GM18520 (cell line): Measurements from ENCODE around the gene WIZ.
"Not testable (repeated sequence)": the region's sequence is repeated elsewhere in the genome, so short reads cannot be mapped to it uniquely, and the experiment has no call there.

Source experiments
- ATAC-seq: cut with Tn5 transposase; IDR thresholded peaks from one replicate; pipeline ENCODE4 v1.9.1; 2021; ENCODE audit not compliant: unreplicated experiment

The WIZ gene, protein sequence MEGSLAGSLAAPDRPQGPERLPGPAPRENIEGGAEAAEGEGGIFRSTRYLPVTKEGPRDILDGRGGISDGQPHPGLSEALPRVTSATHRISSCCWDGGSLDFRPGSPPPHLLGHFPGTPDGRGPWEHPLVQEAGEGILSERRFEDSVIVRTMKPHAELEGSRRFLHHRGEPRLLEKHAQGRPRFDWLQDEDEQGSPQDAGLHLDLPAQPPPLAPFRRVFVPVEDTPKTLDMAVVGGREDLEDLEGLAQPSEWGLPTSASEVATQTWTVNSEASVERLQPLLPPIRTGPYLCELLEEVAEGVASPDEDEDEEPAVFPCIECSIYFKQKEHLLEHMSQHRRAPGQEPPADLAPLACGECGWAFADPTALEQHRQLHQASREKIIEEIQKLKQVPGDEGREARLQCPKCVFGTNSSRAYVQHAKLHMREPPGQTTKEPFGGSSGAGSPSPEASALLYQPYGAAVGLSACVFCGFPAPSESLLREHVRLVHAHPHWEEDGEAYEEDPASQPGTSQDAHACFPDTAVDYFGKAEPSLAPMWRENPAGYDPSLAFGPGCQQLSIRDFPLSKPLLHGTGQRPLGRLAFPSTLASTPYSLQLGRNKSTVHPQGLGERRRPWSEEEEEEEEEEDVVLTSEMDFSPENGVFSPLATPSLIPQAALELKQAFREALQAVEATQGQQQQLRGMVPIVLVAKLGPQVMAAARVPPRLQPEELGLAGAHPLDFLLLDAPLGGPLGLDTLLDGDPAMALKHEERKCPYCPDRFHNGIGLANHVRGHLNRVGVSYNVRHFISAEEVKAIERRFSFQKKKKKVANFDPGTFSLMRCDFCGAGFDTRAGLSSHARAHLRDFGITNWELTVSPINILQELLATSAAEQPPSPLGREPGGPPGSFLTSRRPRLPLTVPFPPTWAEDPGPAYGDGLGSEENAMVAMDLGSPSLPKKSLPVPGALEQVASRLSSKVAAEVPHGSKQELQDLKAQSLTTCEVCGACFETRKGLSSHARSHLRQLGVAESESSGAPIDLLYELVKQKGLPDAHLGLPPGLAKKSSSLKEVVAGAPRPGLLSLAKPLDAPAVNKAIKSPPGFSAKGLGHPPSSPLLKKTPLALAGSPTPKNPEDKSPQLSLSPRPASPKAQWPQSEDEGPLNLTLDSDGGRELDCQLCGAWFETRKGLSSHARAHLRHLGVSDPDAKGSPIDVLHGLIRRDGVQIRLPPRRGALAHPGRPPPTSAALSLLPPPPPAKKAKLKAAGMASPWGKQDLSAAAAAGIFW (N-terminal part only)

DNA sequence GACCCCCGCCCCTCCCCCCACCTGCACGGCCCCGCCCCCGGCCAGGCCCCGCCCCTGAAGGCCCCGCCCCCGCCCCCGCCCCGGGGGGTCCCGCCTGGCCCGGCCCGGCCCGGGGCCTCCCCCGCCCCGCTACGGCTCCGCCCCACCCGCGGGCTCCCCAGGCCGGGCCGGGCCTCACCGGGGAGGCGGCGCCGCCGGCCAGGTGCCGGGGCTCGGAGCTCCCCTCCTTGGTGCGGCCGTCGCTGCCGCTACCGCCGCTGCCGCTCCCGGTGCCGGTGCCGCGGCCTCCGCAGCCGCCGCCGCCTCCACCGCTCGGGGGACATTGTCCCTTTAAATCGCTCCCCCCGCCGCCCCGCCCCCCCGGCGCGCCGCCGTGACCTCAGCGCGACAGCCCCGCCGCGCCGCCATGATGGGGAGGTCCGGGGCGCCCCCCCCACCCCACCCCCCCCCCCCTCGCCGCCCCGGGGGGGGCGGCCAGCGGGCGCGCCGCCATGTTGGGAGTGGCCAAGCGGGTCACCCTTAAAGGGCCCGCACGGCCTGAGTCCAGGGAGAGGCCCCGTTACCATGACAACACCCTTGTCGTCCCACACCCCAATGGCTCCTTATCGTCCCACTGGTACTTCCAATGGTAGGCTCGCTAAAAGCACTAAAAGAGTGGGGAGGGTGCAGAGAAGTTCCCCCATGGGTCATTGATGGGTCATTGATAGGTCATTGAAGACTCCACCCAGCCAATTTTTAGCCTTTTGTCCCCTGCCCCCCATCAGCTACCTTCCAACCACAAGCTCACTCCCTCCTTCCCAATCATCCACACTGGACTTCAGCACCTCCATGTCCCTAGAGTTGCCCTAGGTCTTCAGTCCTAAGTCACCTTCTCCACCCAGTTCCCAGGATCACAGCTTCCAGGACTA is at the start of gene WIZ:
Gene WIZ (minus strand): TSS at position 337 of the 908 bp plus-strand sequence. CDS start 1,649 bp downstream, outside the sequence.
- ATAC-seq, result no peak

DNA sequence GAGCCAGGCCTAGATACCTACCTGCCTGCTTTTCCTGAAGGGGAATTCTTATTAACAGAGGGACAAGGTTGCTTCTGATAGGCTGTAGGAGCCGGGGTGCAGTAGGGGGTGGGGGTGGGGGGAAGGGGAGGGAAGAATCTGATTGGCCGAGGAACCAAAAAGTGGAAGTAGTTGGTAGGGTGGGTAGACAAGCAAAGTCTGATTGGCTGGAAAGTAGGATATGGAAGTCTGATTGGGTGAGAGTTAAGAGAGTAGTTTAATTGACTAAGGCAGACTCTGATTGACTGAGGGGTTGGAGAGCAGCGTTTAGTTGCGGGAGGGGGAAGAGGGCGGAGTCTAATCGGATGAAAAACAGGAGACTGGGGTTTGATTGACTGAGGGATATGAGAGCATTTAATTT is 49.2 kb upstream of the WIZ start:
- no peak for ATAC-seq

DNA sequence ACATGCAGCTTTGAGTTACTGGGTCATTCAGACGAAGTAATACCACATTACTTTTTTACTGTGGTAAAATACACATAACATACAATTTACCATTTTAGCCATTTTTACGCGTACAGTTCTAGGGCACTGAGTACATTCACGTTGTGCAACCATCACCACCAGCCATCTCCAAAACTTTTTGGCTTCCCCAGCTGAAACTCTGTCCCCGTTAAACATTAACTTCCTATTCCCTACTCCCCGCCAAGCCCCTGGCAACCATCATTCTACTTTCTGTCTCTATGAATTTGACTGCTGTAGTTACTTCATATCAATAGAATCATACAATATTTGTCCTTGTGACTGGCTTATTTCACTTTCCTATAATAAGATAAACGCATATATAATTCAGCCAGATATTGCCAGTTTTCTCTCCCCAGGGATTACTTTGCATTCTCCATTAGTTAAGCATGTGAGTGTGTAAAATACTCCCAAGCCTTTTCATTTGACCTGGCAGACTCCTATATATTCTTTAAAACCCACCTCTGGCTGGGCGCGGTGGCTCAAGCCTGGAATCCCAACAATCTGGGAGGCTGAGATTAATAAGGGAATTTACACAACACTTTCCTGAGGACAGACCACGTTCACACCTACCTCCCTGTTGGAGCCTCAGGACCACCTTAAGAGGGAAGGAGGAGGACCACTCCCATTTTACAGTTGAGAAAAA is 48.6 kb upstream of the WIZ start:
- ATAC-seq, result no peak

DNA sequence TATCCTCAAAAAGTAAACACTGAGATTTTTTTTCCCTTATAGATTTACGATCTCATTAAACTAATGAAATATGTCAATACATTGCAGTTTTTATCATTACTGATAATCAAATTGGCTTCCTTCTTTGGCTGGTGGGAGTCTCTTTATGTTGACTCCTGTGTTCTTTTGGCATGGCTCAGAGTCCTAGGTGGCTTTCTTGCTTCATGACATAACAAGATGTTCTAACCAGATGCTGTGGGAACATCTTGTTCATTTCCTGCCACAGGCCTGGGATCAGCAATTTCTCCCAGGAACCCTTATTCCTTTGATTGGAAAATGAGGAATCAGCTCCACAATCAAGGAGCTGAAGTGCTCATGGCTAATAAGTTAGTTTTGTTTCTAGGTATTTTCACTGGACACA is 45.4 kb upstream of the WIZ start:
- no peak for ATAC-seq

DNA sequence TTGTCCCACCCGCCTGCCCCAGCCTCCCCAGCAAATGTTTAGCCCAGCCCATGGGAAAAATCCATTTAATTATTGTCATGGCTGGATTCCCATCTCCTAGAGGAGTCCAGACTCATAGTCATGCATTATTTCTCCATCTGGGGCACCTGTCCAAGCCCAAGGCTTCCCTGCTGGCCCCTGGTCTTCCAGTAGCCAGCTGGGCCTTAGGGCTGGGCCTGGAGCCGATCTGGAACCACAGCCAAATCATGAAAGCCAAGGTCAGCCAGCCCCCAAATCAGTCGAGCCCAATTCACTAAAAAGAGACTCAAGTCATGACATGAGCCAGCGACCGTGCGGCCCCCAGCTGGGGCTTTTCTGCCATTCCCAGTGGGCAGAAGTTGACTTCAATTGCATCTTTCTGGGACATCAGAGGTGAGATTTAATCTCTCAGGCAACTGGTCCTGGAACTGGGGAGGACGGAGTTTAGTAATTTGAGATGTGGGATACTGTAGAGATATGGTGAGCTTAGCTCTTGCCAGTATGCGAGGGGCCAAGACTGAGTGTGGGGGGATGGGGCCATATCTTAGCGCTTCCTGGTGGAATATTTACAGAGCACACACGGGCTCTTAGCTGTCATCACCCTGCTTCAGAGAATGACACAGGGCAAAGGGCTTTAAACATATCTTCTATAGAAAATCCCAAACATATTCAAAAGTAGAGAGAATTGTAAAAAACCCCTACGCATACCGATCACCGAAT is 38.9 kb upstream of the WIZ start:
- ATAC-seq, result no peak

DNA sequence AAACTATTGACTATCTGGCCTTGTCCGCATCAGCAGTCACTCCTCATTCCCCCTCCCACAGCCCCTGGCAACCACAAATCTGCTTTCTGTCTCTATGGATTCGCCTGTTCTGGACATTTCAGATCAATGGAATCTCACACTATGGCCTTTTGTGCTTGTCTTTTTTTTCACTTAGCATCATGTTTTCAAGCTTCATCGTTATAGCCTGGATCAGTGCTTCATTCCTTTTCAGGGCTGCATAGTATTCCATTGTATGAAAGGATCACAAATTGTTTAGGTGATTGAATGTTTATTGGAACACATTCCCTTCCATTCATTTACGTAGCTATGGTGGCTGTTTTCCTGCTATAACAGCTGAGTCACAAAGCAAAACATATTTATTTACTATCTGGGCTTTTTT is 37.3 kb upstream of the WIZ start:
- ATAC-seq, result no peak

DNA sequence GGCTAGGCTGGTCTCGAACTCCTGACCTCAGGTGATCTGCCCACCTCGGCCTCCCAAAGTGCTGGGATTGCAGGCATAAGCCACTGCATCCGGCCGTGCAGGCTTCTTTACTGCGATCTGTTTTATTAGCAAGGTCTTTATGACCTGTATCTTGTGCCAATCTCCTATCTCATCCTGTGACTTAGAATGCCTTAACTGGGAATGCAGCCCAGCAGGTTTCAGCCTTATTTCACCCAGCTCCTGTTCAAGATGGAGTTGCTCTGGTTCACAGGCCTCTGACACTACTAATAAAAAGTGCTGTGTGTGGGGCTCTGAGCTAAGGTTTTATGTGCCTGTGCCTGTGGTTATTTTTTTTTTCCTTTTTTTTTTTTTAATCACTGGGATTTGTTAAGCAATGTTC is 36.0 kb upstream of the WIZ start:
- not testable (repeated sequence) for ATAC-seq

DNA sequence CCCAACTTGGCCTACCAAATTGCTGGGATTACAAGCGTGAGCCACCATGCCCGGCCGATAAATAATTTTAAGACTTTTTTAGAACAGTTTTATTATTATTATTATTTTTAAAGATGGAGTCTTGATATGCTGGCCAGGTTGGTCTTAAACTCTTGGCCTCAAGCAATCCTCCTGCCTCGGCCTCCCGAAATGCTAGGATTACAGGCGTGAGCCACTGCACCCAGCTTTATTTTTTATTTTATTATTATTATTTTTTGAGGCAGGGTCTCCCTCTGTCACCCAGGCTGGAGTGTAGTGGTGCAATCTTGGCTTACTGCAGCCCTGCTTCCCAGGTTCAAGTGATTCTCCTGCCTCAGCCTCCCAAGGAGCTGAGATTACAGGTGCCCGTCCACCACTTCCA is 31.2 kb upstream of the WIZ start:
- ATAC-seq, result not testable (repeated sequence)

DNA sequence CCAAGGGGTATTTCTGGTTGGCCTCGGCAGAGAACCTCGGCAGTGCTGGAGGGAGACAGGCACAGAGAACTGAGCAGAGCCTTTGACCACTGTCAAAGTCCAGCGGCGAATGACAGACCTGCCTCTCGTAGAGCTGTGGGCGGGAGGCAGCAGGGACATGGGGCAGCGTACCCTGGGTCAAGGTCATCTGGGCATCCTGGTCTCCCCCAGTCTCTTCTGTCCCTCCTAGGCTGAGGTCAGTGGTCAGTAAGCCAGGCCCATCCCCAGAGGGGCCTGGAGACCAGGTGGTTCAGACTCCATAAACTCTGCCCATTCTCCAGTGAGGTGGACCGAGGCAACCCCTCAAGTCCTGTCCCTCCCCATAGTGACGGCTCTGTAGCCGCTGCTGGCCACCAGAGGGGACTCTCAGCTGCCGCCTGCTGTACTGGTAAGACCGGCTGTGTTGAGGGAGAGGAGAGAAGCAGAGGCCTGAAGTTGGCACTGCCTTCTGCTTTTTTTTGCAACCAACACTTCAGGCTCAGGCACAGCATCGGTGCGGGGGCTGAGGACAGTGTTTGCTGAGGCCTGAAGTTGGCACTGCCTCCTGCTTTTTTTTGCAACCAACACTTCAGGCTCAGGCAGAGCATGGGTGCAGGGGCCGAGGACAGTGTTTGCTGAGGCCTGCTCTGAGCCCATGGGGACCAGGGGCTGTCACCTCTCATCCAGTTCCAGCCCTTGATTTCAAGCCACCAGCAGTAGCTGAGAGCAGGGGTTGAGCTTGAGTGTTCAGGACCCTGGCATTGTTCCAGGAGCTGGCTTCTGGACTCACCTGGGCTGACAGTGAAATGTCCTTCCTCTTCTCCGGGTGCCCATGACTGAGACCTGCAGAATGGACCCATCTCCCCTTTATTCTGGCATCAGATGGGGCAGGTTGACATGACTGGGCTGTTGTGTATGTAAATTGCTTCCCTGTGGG is 29.9 kb upstream of the WIZ start, which contains the start of gene PGLYRP2:
Gene PGLYRP2 (minus strand): TSS at position 111 of the 955 bp plus-strand sequence. CDS start 130 bp downstream, outside the sequence.
- ATAC-seq, result no peak

DNA sequence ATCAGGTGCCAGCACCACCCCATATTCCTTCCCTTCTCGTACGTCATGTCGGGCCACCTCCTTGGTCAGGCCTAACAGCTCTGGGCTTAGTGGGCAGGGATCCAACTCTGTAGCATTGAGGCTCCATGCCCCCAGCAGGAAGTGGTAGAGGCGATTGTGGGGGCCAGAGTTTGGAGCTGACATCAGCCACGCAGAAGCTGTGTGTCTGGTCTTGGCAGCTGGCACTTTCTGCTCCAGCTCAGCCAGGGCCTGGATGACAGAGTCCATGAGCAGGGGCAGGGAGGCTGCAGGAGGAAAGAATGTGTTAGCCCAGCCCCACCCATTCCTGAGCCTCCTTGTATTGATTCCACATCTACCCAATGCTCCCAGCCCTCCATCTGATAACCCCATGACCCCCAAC is 26.6 kb upstream of the WIZ start:
- no peak for ATAC-seq

DNA sequence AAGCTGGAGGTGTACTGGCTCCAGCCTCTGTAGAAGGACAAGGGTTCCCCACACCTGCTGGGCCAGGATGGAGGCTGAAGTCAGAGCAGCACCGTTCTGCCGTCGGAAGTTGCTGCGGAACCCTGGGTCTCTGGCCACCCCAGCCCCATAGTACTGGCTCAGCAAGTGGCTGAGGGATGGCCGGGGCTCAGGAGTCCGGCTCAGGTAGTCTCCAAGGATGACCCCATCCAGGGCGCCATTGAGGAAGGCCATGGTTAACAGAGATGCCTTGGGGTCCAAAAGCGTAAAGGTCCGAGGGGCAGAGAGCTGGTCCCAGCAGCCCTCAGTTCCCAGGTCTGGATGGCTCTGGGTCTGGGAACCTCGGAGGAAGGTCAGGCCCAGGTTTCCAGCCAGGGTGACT is 25.9 kb upstream of the WIZ start:
- ATAC-seq, result no peak

DNA sequence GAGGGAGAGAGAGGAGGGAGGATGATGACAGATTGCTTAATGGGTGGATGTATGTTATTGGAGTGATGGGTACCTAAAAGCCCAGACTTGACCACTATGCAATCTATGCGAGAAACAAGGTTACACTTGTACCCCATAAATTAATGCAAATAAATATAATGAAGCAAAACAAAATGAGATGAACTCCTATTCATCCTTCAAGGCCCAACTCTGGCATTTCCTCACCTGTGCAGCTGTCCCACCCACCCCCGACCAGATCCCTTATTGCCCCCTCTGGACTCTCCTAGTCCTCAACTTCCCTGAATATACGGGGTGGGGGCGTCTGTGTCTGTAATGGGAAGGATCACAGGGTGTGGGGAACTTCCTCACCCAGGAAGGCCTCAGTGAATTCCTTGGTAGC is 25.4 kb upstream of the WIZ start:
- no peak for ATAC-seq

DNA sequence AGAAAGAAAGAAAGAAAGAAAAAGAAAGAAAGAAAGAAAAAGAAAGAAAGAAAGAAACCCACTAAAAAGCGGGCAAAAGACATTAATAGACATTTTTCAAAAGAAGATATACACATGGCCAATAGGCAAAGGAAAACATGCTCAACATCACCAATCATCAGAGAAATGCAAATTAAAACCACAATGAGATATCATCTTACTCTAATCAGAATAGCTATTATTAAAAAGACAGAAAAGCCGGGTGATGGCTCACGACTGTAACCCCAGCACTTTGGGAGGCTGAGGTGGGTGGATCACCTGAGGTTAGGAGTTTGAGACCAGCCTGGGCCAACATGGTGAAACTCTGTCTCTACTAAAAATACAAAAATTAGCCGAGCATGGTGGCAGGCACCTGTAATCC is 24.1 kb upstream of the WIZ start:
- ATAC-seq, result not testable (repeated sequence)

DNA sequence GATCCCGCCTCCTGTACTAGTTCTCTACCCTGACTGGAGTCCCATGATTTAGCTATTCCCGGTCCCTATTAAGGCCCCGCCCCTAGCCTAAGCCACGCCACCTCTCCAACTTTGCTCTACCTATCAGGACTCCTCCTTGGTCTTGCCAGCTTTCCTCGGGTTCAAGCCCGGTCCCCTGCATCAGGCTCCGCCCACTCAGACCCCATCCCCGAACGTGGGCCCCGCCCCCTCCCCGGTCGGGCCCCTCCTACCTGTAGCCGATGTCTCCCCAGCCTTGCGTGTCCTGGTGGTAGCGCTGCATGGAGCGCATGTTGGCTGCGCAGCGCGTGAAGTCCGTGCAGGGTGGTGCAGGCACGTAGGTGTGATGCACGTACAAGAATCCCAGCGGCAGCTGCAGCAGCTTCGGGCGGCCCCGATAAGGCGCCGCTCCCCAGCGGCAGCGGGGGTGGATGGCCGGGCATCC is 21.9 kb upstream of the WIZ start:
- ATAC-seq, result no peak

DNA sequence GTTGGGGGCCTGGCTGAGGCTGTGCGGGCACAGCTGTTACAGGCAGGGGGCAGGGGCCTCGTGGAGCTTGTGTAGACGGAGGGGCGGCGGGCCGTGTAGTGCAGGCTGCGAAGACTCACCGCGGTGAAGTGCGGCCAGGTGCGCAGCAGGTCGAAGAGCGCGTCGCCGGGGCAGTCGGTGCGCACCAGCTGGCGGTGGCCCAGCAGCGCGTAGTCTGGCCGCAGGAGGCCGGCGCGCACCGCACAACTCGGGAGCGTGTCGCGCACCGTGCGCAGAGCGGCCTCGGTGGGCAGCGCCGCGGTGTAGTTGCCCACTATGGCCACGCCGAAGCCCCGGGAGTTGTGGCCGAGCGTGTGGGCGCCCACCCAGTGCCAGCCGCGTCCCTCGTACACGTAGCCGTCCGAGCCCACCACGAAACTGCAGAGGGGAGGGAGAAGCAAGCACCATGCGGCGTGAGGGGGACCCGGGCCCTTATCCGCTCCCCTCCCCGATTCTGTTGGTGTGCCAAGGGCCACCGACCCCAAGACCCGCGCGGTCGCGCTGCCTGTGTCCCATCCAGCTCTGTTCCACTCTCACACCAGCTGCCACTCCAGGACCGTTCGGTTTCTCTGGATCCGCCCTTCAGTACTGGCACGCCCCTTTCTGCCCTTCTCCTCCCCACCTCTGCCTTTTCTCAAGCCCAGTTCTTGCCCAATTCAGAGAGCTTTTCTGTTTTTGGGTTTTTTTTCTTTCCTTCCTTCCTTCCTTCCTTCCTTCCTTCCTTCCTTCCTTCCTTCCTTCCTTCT is 19.9 kb upstream of the WIZ start:
- no peak for ATAC-seq

DNA sequence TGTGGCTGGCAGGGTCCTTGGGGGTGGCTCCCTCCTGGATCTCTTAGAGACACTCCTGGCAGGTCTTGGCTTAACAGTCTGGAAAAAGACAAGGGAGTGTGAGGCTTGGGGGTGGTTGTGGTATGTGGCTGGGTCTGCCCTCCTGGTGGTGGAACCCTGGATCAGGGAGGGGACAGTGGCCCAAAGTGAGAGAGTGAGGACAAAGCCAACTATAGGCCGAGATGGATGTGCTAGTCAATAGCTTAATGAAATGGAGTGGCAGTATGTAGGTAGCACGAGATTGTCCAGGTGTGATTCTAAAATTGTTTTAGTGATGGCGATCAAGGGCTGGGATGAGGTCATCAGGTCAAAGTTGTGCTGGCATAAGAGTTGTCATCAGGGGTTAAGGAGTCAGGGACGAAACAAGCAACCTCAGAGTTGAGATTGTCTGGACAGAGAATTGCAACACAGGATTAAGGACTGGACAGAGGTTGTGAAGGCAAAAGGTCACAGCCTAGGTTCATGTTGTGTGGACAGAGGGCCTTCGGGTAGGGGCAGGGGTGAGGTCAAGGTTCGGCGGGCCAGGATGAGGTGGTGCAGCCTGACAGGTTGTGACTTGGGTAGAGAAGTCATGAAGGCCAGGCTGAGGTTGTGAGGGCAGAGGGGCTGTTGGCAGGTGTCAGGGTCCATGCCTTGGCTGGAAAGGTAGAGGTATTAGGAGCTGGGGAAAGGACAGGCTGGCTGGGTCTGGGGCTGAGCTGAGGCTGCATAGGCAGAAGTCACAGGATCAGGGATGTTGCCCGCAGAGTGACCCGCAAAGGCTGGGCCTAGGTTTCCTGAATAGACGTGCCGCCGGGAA is 19.1 kb upstream of the WIZ start:
- ATAC-seq, result no peak
